ENCODE measurements around the gene CES4A. TPM values are rescaled to one million over a fixed set of nuclear protein-coding genes. Genes with fewer than 3 reads are reported as not detected.
A peak's percentile ranks its signal among the peaks of the same experiment; 100 is the strongest.

Gene CES4A
- total and polyA plus RNA-seq, 2 of the 13 experiments (the other 11 are each of a cell fraction or from before 2014, with no cell fraction given): 0.09 to 0.17 TPM

DNA sequence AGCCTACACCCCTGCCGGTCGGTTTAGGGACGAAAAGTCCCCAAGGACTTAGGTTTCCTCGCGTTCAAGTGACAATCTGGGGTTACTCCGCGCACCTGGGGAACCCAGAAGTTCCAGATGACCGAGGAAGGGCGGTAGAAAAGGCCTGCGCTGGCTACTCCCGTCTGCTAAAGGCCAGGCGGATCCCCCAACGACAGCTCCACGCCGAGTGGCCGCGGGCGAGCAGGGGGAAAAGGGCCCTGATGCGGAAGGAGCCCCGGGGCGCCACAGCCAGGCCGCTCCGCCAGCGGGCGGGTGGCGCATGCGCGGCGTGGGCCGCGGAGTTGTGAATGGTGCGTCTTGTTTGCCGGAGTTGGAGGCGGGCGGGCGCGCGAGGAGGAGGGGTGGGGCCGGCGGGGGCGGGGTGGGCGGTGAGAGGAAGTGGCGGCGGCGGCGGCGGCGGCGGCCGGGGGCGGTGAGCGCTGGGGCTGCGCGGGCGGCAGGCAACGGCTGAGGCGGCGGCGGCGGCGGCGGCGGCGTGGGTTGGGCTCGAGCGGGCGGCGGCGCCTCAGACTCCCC is 40.4 kb downstream of the CES4A start, which contains the start of gene CBFB (continued):
- TF ChIP-seq, protein P1, sequence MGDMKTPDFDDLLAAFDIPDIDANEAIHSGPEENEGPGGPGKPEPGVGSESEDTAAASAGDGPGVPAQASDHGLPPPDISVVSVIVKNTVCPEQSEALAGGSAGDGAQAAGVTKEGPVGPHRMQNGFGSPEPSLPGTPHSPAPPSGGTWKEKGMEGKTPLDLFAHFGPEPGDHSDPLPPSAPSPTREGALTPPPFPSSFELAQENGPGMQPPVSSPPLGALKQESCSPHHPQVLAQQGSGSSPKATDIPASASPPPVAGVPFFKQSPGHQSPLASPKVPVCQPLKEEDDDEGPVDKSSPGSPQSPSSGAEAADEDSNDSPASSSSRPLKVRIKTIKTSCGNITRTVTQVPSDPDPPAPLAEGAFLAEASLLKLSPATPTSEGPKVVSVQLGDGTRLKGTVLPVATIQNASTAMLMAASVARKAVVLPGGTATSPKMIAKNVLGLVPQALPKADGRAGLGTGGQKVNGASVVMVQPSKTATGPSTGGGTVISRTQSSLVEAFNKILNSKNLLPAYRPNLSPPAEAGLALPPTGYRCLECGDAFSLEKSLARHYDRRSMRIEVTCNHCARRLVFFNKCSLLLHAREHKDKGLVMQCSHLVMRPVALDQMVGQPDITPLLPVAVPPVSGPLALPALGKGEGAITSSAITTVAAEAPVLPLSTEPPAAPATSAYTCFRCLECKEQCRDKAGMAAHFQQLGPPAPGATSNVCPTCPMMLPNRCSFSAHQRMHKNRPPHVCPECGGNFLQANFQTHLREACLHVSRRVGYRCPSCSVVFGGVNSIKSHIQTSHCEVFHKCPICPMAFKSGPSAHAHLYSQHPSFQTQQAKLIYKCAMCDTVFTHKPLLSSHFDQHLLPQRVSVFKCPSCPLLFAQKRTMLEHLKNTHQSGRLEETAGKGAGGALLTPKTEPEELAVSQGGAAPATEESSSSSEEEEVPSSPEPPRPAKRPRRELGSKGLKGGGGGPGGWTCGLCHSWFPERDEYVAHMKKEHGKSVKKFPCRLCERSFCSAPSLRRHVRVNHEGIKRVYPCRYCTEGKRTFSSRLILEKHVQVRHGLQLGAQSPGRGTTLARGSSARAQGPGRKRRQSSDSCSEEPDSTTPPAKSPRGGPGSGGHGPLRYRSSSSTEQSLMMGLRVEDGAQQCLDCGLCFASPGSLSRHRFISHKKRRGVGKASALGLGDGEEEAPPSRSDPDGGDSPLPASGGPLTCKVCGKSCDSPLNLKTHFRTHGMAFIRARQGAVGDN (CRISPR knock-in tag; IDR thresholded peaks at IDR 0.05): peak; percentile 94
- TF ChIP-seq ZKSCAN5 (CRISPR knock-in tag; IDR thresholded peaks at IDR 0.05) (peak; percentile 69), MAF1 (CRISPR knock-in tag; IDR thresholded peaks at IDR 0.05; ENCODE audit: borderline replicate concordance) (peak; percentile 93; the same call in 1 of the 2 replicates), CAMTA2 (CRISPR knock-in tag; IDR thresholded peaks at IDR 0.05; ENCODE audit: borderline replicate concordance) (peak; percentile 90; the same call in 1 of the 2 replicates), ZNF720 (CRISPR knock-in tag; IDR thresholded peaks at IDR 0.05) (0 out of 2 replicates have a peak, but pooled peaks have one; percentile 53), ZNF530 (CRISPR knock-in tag; IDR thresholded peaks at IDR 0.05; ENCODE audit: low read depth) (no peak), SIN3B (IDR thresholded peaks at IDR 0.05; ENCODE audit: low read length) (0 out of 2 replicates have a peak, but pooled peaks have one; percentile 39), GATAD2A (CRISPR knock-in tag; IDR thresholded peaks at IDR 0.05) (peak; percentile 53; the same call in 1 of the 2 replicates), ZNF543 (CRISPR knock-in tag; IDR thresholded peaks at IDR 0.05) (peak; percentile 71; the same call in 1 of the 2 replicates), ZNF546 (CRISPR knock-in tag; conservative IDR thresholded peaks at IDR 0.05) (peak; percentile 30; the same call in 1 of the 2 replicates), ZNF263 (CRISPR knock-in tag; IDR thresholded peaks at IDR 0.05) (peak; percentile 60; the same call in 1 of the 2 replicates), ZNF746 (CRISPR knock-in tag; IDR thresholded peaks at IDR 0.05) (peak; percentile 87), MAZ (IDR thresholded peaks at IDR 0.05; ENCODE audit: borderline replicate concordance, low read depth, low read length) (peak; percentile 76; the same call in 1 of the 2 replicates), MAZ (CRISPR knock-in tag; IDR thresholded peaks at IDR 0.05; ENCODE audit: low read depth) (peak; percentile 84), TP53 (CRISPR knock-in tag; conservative IDR thresholded peaks at IDR 0.05) (peak; percentile 94)
- TF ChIP-seq, protein P2, sequence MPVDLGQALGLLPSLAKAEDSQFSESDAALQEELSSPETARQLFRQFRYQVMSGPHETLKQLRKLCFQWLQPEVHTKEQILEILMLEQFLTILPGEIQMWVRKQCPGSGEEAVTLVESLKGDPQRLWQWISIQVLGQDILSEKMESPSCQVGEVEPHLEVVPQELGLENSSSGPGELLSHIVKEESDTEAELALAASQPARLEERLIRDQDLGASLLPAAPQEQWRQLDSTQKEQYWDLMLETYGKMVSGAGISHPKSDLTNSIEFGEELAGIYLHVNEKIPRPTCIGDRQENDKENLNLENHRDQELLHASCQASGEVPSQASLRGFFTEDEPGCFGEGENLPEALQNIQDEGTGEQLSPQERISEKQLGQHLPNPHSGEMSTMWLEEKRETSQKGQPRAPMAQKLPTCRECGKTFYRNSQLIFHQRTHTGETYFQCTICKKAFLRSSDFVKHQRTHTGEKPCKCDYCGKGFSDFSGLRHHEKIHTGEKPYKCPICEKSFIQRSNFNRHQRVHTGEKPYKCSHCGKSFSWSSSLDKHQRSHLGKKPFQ (CRISPR knock-in tag; IDR thresholded peaks at IDR 0.05; ENCODE audit: insufficient replicate concordance): peak; percentile 81
- TF ChIP-seq, protein P3, sequence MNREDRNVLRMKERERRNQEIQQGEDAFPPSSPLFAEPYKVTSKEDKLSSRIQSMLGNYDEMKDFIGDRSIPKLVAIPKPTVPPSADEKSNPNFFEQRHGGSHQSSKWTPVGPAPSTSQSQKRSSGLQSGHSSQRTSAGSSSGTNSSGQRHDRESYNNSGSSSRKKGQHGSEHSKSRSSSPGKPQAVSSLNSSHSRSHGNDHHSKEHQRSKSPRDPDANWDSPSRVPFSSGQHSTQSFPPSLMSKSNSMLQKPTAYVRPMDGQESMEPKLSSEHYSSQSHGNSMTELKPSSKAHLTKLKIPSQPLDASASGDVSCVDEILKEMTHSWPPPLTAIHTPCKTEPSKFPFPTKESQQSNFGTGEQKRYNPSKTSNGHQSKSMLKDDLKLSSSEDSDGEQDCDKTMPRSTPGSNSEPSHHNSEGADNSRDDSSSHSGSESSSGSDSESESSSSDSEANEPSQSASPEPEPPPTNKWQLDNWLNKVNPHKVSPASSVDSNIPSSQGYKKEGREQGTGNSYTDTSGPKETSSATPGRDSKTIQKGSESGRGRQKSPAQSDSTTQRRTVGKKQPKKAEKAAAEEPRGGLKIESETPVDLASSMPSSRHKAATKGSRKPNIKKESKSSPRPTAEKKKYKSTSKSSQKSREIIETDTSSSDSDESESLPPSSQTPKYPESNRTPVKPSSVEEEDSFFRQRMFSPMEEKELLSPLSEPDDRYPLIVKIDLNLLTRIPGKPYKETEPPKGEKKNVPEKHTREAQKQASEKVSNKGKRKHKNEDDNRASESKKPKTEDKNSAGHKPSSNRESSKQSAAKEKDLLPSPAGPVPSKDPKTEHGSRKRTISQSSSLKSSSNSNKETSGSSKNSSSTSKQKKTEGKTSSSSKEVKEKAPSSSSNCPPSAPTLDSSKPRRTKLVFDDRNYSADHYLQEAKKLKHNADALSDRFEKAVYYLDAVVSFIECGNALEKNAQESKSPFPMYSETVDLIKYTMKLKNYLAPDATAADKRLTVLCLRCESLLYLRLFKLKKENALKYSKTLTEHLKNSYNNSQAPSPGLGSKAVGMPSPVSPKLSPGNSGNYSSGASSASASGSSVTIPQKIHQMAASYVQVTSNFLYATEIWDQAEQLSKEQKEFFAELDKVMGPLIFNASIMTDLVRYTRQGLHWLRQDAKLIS (CRISPR knock-in tag; IDR thresholded peaks at IDR 0.05): no peak
- TF ChIP-seq, protein P4, sequence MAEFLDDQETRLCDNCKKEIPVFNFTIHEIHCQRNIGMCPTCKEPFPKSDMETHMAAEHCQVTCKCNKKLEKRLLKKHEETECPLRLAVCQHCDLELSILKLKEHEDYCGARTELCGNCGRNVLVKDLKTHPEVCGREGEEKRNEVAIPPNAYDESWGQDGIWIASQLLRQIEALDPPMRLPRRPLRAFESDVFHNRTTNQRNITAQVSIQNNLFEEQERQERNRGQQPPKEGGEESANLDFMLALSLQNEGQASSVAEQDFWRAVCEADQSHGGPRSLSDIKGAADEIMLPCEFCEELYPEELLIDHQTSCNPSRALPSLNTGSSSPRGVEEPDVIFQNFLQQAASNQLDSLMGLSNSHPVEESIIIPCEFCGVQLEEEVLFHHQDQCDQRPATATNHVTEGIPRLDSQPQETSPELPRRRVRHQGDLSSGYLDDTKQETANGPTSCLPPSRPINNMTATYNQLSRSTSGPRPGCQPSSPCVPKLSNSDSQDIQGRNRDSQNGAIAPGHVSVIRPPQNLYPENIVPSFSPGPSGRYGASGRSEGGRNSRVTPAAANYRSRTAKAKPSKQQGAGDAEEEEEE (CRISPR knock-in tag; IDR thresholded peaks at IDR 0.05; ENCODE audit: borderline replicate concordance): 0 out of 2 replicates have a peak, but pooled peaks have one; percentile 18
